Activated naive CD4-positive, alpha-beta T cell (primary cell): ENCODE results near the gene GET4.
"Not testable (repeated sequence)": the region's sequence is repeated elsewhere in the genome, so short reads cannot be mapped to it uniquely, and the experiment has no call there.

Source experiments
- DNase-seq, 4 experiments: peaks; one replicate each; lab custom pipeline; 2025; lab: John Stamatoyannopoulos, UW

GET4 gene

DNA sequence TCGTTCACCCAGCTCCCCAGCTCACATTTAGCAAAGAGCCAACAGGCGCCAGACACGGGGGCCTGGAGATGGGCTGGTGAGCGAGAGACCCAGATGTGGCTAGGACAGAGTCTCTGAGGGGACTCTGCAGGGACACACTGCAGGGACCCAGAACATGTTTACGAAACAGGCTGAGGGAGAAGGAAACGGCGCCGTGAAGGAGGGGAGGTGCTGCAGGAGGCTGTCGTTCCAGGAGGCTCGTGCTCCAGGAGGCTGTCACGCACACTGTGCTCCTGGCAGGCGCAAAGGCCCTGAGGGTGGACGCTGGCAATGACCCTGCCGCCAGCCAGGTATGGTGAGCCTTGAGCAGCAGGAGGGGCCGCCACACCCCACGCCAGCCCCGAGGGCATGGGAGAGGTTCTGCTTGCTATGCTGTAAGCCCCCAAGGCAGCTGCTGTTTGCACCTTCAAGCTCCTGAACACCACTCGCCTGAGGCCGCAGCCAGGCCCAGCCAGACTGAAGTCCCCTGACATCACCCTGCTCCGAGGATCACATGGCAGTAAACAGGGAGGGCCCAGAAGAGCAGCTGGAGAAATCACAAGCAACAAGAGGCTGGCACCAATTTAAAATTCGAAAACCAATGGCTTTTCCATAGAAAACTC, 50.8 kb downstream of the GET4 start:
- DNase-seq = no peak

DNA sequence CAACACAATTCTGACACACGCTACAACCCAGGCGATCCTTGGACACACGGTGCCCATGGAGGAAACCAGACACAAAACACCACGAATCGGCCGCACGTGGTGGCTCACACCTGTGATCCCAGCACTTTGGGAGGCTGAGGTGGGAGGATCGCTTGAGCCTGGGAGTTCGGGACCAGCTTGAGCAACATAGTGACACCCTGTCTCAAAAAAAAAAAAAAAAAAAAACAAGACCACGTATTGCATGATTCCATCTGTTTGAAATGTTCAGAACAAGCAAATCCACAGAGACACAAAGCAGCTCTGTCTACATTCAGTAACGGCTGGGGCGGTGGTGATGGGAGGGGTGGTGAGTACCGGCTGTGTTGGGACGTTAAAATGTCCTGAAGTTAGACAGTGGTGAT, 53.0 kb downstream of the GET4 start:
- no peak for DNase-seq

DNA sequence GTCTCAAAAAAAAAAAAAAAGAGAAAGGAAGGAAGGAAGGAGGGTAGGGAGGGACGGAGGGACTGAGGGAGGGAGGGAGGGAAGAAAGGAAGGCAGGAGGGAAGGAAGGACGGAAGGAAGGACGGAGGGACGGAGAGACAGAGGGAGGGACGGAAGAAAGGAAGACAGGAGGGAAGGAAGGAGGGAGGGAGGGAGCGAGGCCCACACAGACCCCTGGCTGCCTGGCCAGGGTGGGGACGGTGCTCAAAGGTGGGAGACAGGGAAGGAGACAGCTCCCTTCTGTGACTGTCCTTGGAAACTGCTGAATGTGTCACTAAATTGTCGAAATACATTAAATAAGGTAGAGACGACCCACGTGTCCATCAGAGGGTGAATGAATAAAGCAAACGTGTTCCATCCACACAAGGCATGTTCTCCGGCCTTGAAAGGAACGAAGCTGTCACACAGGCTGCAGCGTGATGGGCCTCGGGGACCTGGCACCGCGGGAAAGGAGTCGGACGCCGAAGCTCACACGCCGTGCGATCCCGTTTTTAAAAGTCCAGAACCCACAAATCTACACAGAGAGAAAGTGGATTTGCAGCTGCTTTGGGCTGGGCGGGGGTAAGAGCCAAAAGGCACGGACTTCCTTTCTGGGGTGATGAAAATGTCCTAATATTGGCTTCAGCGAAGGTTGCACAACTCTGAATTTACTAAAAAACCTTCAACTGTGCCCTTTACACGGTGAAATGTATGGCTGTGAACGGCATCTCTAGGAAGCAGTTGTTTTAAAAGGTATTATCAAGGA, 54.8 kb downstream of the GET4 start:
- DNase-seq = no peak

DNA sequence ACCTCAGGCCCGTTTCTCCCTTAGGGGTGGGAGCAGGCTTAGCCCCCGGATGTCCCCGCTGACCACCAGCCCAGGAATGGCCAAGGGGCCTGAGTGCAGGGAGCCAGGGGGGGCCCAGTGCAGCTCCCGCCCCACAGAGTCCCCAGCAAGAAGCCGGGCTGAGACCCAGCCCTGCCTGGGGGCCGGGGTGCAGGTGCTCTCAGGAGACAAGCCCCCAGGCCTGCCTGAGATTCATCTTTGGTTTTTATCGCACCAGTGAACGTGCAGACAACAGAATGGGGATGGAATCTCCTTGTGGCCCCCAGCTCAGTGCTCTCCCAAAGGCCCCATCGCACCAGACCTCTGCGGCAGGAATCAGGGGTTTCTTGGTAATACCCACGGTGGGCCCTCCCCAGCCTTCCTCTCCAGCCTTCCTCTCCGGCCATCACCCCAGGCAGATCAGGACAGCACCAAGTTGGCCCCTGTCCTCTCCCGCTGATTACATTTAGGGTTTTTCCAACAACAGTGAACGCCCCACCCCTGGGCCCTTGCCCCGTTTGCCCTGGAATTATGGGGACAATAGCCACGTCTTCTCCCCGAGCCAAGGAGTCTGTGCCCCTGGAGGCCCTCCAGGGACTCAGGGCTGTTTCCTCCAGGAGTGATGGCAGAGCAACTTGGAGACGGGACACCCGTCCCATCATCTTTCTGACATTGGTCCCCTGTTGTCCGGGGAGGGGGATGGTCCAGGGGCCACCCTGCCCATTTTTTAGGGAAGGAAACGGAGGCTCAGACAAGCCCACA, 55.7 kb downstream of the GET4 start:
- DNase-seq = no peak

DNA sequence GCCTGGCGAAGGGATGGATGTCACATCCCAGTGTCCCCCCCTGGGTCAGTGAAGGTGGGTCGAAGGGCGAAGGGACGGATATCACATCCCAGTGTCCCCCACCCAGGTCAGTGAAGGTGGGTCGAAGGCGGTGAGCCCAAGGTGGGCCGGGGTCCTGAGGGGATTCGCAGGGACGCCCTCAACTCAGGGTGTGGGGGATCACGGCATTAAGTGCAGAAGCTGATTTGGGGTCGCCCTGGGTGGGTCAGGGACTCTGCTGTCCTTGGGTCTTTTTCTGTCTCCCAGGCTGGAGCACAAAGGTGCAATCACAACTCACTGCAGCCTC, 56.3 kb downstream of the GET4 start:
- DNase-seq = no peak

DNA sequence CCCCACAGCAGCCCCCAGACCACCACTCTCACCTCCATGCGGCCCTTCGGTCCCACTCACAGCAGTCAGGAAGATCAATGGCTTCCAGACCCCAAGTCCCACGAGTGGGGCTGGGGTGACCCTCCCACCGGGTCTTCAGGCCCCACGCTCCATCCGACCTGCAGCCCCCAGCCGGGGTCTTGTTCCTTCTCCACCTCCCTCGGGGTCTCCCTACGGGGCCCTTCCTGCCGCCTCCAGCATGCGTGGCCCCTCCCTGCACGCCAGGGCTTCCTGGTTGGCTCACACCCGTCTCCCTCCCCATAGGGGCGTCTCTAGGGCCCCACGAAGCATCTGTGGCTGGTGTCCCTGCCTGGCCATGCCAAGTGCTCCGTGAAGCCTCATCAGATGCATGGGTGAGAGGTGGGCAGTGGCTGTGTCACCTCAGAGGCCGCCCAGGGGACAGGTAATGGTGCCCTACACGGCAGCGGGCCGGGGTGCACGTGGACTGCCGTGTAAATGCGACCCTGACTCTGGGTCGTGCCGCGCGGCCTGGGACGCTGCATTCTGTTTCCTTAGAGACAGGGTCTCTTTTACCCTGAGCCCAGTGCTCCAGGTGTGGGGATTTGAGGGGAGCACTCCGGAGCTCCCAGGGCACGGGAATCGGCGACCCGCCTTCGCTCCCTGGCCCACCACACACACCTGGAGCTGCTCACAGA, 58.3 kb downstream of the GET4 start:
- DNase-seq = no peak

DNA sequence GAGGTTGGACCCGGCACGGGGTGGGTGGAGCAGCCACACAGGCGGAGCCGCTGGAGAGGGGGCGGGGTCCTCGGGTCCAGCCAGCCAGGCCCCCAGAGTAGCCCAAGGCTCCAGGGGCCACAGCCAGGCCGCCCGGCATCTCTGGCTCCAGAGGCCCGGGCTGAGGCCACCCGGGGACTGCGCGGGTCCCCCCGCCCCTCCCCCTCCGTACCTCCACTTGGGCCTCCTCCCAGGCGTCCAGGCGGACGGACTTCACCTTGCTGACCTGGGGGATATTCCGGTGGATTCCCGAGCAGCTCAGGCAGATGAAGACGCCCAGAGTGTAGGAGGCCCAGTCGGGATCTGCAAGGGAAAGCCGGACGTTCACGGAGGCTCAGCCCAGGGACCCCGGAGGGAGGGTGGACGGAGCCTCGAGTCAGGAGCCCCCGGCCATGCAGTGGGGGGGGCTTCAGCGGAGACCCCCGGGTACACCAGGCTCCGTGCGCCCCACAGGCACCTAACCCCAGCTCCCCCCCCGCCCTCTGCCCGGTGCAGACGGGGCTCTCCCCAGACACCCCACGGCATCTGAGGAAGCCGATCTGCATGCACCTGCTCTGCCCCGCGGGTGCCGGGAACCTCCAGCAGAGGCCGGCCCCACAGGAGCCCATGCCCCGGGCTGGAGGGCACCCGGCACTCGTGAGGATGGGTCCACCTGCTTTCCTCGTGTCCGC, 59.0 kb downstream of the GET4 start:
- DNase-seq = no peak

DNA sequence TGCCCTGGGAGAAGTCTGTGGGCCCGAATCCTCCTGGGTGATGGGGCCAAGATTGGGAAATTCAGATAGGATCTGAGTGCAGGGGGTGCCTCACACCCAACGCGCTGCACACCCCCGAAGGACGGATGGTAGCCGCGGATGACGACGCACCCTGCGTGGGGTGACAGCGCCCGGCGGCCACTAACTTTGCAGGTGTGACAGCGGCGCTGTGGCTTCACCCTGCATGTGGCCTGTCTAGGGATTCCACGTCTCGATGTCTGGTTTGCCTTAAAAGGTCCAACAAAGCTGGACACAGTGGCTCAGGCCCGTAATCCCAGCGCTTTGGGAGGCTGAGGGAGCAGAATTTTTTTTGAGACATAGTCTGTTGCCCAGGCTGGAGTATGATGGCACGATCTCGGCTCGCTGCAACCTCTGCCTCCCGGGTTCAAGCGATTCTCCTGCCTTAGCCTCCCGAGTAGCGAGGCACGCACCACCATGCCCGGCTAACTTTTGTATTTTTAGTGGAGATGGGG, 59.6 kb downstream of the GET4 start:
- no peak for DNase-seq

DNA sequence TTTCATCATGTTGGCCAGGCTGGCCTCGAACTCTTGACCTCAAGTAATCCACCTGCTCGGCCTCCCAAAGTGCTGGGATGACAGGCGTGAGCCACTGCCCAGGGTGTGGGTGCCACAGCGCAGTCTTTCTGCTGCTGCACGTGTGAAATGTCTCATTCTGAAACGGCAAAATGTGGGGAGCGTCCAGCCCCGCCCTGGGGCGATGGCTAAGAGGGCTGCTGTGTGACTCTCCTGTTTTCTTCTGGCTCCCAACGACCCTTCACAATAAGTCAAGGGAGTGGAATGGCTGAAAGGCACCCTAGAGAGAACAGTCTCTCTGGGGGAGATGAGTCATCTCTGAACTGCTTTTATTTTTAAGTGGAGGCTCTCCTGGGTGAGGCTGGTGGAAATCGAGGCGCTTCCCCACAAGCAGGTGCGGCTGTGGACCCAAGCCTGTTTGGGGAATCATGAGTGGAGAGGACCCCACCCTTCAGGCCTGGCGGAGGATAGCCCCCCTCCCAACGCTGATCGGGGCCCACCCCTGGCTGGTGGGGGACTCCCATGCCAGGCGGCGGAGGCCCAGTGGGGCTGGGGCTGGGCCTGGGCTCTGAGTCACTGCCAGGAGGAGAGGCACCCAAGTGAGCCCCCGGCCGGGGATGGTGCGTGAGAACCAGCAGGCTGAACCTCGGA, 60.2 kb downstream of the GET4 start:
- DNase-seq = no peak

DNA sequence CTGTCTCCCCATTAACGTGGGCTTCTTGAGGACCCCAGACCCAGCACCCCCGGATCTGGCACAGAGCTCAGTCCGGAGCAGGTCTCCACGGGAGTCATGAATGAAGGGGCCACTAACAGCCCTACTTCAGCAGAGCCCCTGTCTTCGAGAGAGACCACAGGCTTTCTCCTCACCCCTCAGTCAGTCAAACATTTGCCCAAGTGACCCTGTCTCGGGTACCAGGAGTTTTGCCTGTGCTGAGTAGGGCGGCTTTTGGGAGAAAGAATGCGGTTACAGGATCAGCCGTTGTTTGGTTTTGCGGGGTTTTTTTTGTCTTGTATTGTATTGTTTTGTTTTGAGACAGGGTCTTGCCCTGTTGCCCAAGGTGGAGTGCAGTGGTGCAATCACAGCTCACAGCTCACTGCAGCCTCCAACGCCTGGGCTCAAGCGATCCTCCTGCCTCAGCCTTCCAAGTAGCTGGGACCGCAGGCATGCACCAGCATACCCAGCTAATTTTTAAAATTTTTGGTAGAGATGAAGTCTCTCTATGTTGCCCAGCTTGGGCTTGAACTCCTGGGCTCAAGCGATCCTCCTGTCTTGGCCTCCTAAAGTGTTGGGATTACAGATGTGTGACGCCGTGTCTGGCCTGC, 61.6 kb downstream of the GET4 start:
- no peak for DNase-seq

DNA sequence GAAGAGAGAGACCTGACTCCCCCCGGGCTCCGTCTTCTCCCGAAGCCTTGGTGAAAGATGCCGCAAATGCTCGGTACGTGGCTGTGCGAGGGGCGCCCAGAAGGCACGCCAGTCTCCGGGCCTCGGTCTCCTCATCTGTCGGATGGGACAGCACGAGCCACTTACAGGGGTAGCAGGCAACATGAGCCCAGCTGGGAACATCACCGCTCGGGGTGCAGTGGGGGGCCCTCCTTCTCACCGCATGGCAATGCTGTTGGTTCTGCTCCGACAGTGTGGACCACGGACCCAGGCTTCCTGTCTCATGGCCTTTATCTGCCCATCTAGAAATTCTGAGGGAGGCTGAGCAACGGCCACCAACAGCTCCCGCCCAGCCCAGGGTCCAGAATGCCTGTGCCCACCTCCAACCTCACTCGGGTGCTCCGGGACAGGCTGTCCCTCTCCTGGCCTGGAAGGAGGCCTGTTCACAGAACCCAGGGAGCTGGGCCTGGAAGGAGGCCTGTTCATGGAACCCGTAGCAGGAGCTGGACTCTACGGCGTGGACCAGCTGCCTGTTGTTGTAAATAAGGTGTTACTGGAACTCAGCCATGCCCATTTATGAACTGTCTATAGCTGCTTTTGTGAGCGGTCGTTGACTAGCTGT, 62.3 kb downstream of the GET4 start:
- no peak for DNase-seq

DNA sequence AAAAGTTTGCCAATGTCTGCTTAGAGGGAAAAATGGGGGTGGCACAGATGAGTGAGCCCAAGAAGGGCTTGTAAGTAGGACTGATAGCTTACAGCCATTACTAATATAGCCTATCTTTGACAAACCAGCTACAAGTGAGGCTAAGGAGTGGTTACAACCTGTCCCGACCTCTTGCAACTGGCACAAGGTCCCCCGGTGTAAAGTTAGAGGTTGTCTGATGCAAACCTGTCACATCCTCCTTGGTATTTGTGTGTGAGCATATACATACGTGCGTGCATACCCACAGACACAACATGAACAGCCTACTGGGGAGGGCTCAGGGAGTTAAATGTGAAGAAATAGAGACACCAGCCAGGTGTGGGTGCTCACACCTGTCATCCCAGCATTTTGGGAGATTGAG, 63.5 kb downstream of the GET4 start:
- no peak for DNase-seq

DNA sequence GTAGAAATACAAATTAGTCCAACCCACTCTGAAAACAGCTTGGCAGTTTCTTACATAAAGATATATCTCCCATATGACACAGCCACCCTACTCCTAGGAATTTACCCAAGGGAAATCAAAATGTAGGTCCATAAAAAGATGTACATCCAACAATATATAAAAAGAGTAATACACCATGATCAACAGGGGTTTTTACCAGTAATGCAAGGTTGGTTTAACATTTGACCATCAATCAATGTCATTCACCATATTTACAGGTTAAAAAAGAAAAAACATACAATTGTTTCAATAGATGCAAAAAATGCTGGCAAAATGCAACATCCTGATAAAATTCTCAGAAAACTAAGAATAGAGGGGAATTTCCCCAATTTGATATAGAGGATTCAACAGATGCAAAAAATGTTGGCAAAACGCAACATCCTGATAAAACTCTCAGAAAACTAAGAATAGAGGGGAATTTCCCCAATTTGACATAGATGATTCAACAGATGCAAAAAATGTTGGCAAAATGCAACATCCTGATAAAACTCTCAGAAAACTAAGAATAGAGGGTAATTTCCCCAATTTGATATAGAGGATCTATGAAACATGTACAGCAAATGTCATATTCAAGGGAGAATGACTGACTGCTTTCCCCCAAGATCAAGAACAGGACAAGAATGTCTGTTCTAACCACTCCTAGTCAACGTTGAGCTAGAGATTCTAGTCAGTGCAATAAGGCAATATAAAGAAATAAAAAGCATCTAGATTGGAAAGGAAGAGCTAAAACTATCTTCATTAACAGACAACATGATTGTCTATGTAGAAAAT, 64.5 kb downstream of the GET4 start:
- DNase-seq = no peak

DNA sequence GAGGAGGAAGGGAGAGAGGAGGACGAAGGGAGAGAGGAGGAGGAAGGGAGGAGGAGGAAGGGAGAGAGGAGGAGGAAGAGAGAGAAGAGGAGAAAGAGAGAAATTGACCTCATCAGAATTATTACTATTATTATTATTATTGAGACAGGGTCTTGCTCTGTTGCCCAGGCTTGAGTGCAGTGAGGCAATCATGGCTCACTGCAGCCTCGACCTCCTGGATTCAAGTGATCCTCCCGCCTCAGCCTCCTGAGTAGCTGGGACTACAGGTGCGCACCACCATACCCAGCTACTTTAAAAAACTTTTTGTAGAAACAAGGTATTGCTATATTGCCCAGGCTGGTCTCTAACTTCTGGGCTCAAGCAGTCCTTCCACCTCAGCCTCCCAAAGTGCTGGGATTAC, 67.4 kb downstream of the GET4 start:
- DNase-seq = not testable (repeated sequence)

DNA sequence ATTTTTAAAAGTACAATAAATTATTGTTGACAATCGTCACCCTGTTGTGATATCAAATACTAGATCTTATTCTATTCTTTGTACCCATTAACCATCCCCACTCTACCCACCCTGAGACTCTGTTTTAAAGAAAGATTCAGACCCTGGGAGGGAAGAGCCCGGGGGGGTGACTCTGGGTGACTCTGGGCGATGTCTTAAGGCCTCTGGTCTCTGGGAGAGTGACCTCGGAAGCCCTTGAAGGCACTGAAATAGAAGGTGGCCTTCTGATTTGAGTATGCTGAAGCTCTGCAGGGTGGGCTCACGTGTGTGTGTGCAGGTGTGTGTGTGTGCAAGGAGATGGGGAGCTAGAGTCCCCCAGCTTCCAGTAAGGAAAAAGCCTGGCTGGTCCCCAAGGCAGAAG, 68.4 kb downstream of the GET4 start:
- DNase-seq = no peak

DNA sequence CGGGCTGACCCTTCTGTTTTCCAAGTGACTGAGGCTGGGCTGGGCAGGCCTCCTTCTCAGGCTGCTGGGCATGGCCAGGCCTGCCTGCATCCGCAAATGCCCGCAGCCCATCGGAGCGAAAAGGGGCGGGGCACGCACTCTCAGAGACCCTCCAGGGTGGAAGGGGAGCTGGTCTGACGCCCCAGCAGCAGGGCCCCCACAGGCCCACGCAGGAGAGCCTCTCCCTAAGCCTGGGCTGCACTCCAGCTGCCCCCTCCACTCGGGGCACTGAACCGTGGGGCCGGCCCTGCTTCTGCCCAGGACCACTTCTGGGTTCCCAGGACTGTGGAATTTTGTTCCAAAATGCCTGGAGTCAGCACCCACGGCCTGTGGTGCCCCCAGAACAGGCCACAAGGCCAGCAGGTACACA, 68.8 kb downstream of the GET4 start:
- DNase-seq = no peak

DNA sequence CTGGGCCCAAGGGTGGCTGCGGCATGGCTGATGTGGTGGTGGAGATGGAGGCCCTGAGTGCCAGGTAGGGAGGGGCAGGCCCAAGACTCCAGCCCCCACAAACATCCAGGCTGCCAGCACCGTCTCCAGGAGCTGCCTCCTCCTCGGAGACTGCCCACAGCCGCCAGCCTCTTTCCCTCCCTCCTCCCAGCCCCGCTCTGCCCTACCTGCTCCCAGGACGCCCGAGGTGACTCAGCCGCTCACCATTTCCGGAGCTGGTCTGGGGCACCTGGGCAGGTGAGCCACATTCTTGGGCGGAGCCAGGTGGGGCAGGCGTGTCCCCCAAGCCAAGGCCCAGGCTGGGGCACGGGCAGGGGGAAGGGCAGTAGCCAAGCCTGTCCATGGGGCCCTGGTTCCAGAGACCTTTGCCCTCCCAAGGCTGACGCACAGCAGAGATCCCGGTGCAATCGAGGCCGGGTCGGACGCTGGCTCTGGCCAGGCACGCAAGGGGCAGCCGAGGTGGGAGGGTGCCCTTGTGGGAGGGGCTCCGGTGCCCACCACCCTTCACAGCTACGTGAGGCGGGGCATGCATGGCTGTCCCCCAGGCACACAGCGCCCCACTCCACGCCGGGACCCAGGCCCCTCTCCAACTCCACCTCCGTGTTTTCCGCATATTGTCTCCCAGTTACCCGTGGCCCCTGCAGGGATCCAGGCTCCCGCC, 69.4 kb downstream of the GET4 start:
- no peak for DNase-seq
